Amygdala (tissue), 56 donors: ENCODE results near the gene BUD31.
"Not testable (repeated sequence)": the region's sequence is repeated elsewhere in the genome, so short reads cannot be mapped to it uniquely, and the experiment has no call there.

ENCODE experiments used
- DNase-seq, 56 donors: peaks; one replicate each; lab custom pipeline; 2025; lab: John Stamatoyannopoulos, UW

BUD31 gene

DNA sequence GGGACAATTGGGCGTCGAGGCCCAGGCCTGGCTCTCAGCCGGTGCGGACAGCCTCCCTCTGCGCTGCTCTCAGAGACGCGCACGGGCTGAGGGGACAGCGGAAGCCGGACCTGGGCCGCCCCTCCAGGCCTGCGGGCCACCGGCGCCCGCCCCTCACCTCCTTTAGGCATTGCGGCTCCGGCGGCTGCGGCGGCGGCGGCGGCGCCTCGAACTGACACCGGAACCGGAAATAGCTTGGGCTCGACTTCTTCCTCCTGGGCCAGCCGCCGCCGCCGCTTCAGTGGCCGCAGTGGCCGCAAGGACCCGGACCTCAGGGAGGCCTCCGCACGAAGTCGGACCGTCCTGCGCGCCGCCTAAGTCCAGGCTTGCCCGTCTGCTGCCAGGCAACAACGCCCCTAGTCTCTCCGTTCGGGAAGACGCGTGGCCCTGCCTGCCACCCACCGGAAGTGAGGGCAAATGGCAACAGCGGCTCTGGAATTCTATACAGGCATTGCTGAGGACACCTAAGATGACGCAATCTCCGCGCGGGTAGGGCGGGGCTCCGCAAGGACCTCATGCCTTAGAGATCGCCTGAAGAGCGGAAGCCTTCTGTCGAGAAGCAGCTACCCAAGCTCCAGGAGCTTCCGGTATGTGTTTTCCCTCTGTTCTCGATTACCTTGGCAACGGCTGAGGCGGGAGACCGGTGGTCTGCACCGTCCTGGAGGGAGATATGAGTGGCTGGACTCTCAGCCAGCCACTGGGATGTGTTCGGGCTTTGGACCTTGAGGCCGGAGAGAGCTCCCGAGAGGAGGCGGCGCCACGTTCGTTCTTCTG is at the start of gene BUD31, which contains the start of gene PDAP1:
Gene BUD31 (plus strand): TSS at position 591 of the 813 bp plus-strand sequence. CDS start 2,124 bp downstream, outside the sequence.
Gene PDAP1 (minus strand): TSS at position 219 of the 813 bp plus-strand sequence. CDS start 49 bp downstream, at position 170.
- peak; percentile 64 to 99 (median 95) for DNase-seq

DNA sequence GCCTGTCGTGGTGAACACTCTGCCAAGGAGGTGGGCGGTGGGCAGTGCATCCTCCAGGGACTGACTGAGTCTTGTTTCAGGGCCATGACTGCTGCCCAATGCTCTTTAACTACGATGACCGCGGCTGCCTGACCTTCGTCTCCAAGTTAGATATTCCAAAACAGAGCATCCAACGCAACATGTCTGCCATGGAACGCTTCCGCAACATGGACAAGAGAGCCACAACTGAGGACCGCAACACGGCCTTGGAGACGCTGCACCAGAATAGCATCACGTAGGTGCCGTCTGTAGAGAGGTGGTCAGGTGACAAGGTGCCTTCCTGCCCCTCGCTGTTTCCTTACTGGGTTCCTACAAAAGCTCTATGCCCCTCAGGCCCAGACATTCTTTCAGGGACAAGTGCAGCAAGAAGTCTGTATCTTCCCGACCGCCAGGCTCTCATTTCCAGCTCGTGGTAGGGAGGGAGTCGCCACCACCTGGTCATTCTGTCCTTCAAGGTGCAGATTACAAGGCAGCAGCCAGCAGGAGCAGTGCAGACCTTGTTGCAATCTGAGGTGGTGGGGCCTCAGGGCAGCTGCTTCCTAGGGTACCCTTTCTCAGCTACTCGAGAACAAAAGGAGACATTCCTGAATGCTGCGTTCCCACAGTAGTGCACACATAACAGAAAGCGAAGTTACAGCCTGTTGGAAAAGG is 49.2 kb upstream of the BUD31 start:
- DNase-seq: no peak

DNA sequence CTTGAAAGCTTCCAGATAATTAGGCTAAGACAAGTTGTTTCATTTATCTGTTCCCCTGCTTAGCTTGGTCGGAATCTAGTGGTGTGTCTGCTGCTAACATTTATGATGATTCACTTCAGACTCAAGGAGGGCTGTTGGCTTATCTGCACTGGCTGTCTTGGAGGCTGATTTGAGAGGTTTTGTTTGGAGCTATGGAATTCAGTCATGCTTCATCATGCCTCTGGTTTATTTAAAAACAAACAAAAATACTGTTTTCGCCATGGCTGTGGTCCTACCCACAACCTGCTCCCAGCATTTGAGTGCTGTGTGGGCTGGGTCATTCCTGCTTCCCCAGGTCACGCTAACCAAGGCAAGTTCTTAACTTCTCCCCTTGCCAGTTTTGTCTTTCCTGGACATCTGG is 46.0 kb upstream of the BUD31 start:
- no peak for DNase-seq

DNA sequence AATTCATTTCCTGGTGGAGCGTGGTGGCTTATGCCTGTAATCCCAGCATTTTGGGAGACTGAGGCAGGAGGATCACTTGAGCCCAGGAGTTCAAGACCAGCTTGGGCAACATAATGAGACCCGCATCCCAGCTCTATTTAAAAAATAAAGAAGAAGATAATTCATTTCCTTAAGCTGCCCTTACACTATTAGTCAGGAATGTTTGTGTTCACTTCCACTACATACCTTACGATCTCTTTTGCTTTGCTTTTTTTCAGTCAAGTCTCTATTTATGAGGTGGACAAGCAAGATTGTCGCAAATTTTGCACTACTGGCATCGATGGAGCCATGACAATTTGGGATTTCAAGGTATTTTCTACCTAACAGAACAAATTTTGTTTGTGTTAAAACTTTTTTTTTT is 45.5 kb upstream of the BUD31 start:
- no peak for DNase-seq

DNA sequence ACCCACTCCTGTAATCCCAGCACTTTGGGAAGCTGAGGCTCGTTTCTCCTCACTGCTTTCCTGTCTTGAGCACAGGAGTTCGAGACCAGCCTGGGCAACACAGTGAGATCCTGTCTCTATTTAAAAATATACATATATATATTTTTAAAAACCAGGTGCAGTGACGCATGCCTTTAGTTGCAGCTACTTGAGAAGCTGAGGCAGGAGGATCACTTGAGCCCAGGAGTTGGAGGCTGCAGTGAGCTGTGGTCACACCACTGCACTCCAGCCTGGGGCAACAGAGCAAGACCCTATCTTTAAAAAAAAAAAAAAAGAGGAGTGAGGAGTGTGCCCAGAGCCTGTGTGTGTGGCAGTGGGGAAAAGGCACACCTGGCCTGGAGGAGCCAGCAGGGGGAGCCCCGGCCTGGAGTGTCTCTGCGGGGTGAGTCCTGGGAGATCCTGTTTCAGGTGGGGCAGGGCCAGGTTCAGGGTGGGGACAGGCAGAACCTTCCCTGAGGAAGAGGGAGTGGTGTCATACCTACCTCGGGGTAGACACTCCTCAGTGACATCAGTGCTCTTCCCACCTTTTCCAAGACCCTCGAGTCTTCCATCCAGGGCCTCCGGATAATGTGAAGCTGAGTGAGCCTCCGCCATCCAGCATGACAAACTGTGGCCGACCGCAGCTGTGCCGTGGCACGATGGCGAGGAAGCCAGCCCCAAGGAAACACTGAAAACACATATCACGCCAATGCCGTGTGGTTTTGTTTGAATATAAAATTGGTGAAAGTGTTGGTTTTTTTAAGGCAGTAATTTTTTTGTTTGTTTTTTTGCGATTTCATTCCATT is 43.2 kb upstream of the BUD31 start:
- DNase-seq: no peak

DNA sequence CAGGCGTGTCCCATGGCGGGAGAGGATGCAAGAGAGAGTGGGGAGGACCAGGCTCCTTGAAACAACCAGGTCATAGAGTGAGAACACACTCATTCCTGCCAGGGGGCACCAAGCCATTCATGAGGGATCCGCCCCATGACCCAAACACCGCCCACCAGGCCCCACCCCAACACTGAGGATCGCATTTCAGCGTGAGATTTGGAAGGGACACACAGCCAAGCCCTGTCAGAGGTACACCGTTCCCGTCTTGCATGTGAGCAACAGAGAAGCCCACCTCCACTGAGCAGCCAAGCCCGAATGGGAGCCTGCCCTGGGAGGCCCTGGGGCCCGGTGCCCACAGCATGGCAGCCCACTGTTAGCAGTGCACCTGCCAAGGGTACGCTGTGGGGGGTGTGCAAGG is 42.1 kb upstream of the BUD31 start:
- DNase-seq: no peak

DNA sequence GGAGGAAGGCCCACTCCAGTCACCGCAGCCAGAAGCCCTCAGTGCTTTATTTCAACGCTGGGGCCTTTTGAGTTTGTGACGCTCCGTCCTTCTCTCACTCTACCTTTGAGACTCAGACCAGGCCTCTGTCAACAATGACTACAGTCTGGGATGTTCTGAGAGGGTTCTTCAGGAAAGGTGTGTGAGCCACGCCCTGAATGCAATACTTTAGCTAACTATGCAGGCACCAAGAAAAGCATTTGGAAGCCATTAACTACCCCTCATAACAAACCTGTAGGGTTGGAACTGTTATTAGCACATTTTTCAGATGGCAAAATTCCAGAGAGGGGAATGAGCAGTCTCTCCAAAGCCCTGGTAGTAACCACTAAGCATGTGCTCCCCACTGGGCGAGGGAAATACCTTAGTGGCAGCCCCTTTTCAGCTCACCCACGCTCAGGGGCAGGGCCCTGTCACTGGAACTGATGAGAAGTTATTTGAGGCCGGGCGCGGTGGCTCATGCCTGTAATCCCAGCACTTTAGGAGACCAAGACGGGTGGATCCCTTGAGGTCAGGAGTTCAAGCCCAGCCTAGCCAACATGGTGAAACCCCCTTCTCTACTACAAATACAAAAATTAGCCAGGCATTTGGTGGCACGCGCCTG is 39.9 kb upstream of the BUD31 start:
- DNase-seq: no peak

DNA sequence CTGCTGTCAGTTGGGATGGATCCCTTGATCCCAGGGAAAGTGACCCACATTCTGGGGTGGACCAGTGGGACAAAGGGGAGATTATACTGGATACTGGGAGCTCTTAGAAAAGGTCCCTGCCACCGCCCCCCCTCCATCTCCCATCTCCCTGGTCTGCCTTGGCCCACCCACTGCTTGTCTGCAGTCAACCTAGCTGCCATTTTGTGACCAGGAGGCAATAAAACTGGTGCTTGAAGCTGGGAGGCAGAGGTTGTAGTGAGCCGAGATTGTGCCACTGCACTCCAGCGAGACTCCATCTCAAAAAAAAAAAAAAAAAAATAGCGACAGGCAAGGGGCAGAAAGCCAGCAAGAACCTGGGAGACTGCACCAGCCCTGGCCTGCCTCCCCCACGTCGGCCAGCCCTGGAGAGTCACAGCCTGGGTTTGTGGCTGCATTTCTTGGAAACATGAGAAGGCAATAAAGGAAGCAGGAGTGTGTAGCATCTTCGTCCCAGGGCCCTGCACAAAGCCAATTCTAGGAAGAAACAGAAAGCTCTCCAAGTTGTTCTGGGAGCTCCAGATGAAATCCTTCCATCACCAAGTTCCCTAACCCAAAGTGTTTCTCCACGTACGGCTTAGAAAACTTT is 38.9 kb upstream of the BUD31 start:
- no peak for DNase-seq

DNA sequence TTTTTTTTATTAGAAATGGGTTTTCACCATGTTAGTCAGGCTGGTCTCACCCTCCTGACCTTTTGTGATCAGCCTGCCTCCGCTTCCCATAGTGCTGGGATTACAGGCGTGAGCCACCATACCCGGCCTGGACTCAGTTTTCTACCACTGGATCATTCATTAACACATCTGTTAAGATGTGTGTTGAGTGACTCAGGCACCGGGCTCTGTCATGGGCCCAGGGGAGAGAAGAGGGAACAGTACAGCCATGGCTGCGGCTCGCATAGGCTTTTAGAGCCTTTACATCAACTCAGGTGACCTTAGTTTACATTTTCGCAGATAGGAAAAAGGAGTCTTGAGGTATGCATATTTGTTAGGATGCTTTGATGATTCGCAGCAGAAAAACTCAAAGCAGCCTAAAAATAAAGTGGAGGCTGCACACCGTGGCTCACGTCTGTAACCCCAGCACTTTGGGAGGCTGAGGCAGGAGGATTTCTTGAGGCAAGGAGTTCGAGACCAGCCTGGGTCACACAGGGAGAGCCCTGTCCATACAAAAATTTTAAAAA is 37.3 kb upstream of the BUD31 start:
- no peak for DNase-seq

DNA sequence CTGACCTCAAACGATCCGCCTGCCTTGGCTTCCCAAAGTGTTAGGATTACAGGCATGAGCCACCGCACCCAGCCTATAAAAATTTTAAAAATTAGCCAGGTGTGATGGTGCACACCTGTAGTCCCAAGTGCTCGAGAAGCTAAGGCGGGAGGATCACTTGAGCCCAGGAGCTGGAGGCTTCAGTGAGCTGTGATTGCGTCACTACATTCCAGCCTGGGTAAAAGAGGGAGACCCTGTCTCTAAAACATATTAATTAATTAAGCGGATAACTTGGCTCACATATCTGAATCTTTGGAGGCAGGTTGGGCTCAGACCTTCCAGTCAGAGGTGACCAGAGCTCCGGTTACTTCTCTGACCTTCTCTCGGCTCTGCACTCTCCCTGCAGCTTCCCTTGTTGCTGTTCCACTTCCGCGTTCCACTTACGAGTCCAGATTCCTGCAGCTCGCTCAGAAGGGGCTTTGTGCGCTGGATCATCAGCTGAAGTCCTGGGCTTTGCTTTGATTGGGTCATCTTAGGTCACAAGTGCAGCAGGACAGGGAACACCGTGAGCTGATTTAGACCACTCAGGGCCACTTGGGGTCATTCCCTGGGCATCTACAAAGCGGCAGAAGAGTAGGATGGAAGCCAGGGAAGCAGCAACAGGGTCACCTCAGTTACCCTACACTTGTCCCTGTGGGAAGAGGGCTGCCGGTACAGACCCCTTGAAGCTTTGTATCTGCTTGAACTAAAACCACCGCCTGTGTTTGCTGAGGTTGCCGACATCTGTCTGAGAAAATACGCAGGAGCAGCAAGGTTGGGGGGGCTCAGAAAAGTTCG is 36.3 kb upstream of the BUD31 start:
- DNase-seq: peak in 2 of 56 donors; percentile 14 to 37

DNA sequence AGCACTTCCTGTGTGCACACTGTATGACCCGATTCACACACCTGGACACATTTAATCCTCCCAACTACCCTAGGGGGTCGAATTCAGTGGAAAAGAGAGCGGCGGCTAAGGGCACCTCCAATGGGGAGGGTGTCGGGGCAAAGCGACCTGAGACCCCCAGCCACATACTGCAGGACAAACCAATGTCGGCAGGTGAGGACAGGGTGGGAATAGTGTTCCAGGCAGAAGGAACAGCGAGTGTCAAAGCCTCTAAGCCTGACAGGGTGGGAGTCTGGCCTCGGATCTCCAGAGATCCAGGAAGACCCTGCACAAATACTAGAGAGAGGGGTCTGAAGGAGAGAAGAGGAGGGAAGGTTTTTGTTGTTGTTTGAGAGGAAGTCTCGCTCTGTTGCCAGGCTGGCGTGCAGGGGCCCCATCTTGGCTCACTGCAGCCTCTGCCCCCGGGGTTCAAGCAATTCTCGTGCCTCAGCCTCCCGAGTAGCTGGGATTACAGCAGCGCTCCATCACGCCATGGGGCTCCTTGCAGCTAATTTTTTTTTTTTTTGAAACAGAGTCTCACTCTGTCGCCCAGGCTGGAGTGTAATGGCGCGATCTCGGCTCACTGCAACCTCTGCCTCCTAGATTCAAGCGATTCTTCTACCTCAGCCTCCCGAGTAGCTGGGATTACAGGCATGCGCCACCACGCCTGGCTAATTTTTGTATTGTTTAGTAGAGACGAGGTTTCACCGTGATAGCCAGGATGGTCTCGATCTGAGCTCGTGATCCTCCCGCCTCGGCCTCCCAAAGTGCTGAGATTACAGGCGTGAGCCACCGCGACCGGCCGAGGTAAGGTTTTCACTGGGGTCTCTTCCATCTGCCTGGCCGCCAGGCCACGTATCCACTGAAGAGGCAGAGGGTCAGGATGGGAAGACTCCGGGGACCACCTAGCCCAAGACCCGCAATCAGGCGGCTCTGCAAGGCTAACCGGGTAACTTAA is 35.4 kb upstream of the BUD31 start:
- no peak for DNase-seq

DNA sequence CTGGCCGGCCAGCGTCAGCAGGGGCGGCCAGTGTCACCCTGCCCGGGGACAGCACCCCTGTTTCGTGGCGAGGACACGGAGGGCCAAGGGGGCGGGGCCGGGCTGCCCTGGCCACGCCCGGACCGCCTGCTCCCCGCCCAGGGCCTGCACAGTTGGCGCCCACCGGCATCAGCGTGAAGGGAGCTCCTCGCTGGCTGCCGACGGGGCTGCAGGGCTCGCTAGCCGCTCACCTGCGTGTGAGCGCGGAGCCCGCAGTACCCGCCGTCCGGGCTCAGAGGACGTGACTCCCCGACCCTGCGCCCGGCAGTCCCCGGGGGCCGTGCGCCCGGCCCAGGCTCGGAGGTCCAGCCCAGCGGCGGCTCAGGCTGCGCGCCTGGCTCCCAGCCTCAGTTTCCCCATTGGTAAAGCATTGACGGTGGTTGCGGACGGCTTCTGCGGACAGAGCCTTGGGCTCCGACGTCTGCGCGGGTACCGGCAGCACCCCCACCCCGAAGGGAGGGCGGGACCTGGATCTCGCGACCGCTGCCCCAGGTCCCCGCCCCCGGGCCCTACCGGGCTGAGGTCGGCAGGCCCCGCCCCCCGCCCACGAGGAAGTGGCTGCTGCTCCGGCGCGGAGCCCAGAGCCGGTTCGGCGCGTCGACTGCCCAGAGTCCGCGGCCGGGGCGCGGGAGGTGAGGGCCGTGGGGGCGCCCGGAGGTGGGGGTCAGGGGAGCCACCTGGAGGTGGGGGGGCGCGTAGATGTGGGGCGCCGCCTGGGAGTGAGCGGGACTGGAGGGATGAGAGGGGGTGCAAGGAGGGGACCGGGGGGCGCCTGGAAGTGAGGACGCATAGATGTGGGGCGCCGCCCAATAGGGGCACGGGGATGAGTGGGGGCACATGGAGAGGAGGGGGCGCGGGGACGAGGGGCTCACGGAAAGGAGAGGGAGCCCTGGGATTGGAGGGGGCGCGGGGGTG is 34.4 kb upstream of the BUD31 start, which contains the start of gene ARPC1B:
Gene ARPC1B (plus strand): TSS at position 620 of the 954 bp plus-strand sequence. CDS start 10,985 bp downstream, outside the sequence.
- peak in 17 of 56 donors; percentile 5 to 55 (median 18) for DNase-seq

DNA sequence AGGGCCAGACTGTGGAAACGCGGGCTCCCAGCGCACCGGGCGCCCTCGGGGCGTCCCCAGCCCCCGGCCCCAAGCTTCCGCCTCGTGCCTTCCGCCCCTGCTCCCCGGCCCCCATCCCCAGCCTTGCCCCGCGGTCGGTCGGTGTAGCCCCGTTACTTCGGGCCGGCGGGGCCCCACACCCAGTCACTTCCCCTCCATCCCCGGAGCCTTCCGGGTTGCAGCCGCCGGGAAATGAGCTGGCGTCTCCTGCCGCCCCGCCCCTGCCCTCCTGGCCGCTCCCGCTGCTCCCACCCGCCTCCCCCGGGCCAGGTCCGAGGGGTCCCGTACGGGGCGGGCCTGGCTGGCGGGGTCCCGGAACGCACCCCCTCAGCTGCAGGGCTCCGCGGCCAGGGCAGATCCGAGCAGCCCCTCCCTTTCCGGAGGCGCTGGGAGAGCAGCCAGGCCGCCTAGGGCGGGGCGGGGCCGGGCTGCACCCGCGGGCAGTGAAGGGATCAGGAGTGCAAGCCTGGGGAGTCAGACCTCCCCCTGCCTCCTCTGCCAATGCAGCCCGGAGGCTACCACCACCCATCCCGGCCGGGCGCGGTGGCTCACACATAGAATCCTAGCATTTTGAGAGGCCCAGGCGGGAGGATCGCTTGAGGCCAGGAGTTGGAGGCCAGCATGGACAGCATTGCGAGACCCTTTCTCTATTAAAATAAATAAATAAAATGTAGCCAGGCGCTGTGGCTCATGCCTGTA is 33.5 kb upstream of the BUD31 start:
- peak in 32 of 56 donors; percentile 12 to 68 (median 34) for DNase-seq

DNA sequence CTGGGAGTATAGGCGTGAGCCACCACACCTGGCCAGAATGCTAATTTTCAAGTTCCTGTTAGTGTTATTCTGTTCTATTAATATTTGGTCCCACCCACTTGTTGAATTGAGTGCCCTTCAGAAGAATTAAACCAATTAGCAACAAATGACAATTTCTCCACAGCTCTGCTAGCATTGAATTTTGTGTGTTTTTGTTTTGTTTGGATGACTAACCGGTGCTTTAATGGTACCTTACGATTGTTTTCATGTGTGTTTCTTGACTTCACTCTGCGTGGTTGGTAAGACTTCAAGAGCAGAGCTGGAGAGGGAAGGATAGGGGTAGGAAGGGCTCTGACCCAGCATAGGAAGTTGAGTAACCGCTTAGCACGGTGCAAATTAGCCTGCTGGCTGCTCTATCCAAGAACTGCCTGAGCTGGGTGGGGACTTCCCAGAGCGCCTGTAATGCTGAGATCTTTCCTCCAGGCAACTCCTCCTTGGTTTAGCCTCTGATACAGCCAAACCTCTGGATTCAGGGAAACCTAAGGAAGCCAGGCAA is 29.7 kb upstream of the BUD31 start:
- DNase-seq: peak in 6 of 56 donors; percentile 8 to 35 (median 18)

DNA sequence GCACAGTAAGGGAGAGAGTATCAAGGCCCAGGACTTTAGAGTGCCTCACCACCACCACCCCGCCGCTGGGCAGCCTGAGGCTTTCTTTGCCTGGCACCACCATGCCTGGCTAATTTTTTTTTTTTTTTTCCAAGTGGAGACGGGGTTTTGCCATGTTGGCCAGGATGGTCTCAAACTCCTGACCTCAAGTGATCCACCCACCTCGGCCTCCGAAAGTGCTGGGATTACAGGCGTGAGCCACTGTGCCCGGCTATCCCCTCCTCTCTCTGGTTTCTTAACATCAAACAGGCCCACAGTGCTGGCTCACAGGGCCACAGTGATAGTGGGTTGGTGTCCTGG is 29.1 kb upstream of the BUD31 start:
- DNase-seq: not testable (repeated sequence)
